OCI-LY3 (cell line): Measurements from ENCODE around the gene GRIK1.

ENCODE experiments used
- H2AFZ ChIP-seq: fragments of 200-600, 300-600 bp; shearing (Covaris generic); 2 replicates; pipeline ENCODE4 v1.6.0; 2014; ENCODE audit warnings: antibody characterized with exemption, low read depth, low read length
- H3K27ac ChIP-seq: fragments of 200-600, 300-600 bp; sonication (generic); 2 replicates; pipeline ENCODE4 v1.5.1; 2014; ENCODE audit warnings: mild to moderate bottlenecking, low read length, moderate library complexity, mixed read lengths
- H3K27me3 ChIP-seq: fragments of 200-600, 300-600 bp; sonication (generic); 2 replicates; pipeline ENCODE4 v1.6.1; 2014; ENCODE audit warnings: low read depth, low read length, mixed read lengths
- H3K36me3 ChIP-seq: fragments of 200-600, 300-600 bp; sonication (generic); replicated peaks from 2 replicates; pipeline ENCODE3; 2014; ENCODE audit warnings: low read depth, low read length, mixed read lengths
- H3K4me1 ChIP-seq: fragments of 300-600, 200-600 bp; sonication (generic); 2 replicates; pipeline ENCODE4 v1.6.1; 2014; ENCODE audit warnings: low read length, mixed read lengths
- H3K4me2 ChIP-seq: fragments of 200-600, 300-600 bp; sonication (generic); 2 replicates; pipeline ENCODE4 v1.6.1; 2014; ENCODE audit warnings: low read length, mixed read lengths
- H3K4me3 ChIP-seq: fragments of 300-600, 200-600 bp; sonication (generic); 2 replicates; pipeline ENCODE4 v1.5.1; 2014; ENCODE audit warnings: antibody characterized with exemption, mild to moderate bottlenecking, low read length, moderate library complexity
- H3K79me2 ChIP-seq: fragments of 300-600, 200-600 bp; shearing (Covaris generic); 2 replicates; pipeline ENCODE4 v1.6.1; 2014; ENCODE audit warnings: mild to moderate bottlenecking, low read length, mixed read lengths
- H3K9ac ChIP-seq: fragments of 300-600, 200-600 bp; shearing (Covaris generic); 2 replicates; pipeline ENCODE4 v1.6.0; 2014; ENCODE audit warnings: mild to moderate bottlenecking, low read length, moderate library complexity
- H3K9me3 ChIP-seq: fragments of 200-600, 300-600 bp; shearing (Covaris generic); 2 replicates; pipeline ENCODE4 v1.6.1; 2014; ENCODE audit warnings: low read length, mixed read lengths; ENCODE audit not compliant: insufficient read depth
- H4K20me1 ChIP-seq: fragments of 200-600, 300-600 bp; sonication (generic); 2 replicates; pipeline ENCODE4 v1.6.1; 2016; ENCODE audit warnings: low read length, mixed read lengths; ENCODE audit not compliant: insufficient read depth
- CTCF ChIP-seq: fragments of 200-600, 300-600 bp; sonication (generic); IDR thresholded peaks from 2 replicates; pipeline ENCODE4 v1.5.1; 2014; ENCODE audit warnings: antibody characterized with exemption, low read length, low read depth
- EZH2phosphoT487 ChIP-seq: fragments of 200-600 bp; shearing (Covaris generic); IDR thresholded peaks from 2 replicates; pipeline ENCODE4 v1.6.1; 2018; ENCODE audit warnings: antibody characterized with exemption, mixed run types, low read depth

Gene GRIK1

GRCh38 chr21:29904359-29905282 is 35.2 kb downstream of the GRIK1 start:
- TF ChIP-seq EZH2phosphoT487 = no peak
- no peak for TF ChIP-seq CTCF
- Histone ChIP-seq H3K27ac (no peak overlapping the region), H3K4me1 (no peaks in the 10 kb centered on the region), H3K4me2 (no peak overlapping the region), H3K27me3 (no peaks in the 10 kb centered on the region), H4K20me1 (no peaks in the 10 kb centered on the region), H3K9me3 (no peaks in the 10 kb centered on the region), H3K79me2 (no peaks in the 10 kb centered on the region), H2AFZ (no peak overlapping the region), H3K36me3 (no peaks in the 10 kb centered on the region), H3K4me3 (no peak overlapping the region), H3K9ac (no peak overlapping the region)

GRCh38 chr21:29896884-29897283 is 42.9 kb downstream of the GRIK1 start:
- H3K4me2 ChIP-seq = no peak overlapping the region
- no peaks in the 10 kb centered on the region for H4K20me1 ChIP-seq
- H3K9me3 ChIP-seq = no peaks in the 10 kb centered on the region
- TF ChIP-seq EZH2phosphoT487 (no peak), CTCF (no peak)
- H3K36me3 ChIP-seq = no peaks in the 10 kb centered on the region
- no peaks in the 10 kb centered on the region for H3K27me3 ChIP-seq
- no peak overlapping the region for H3K9ac ChIP-seq
- no peak overlapping the region for H3K4me3 ChIP-seq
- no peak overlapping the region for H3K27ac ChIP-seq
- H3K79me2 ChIP-seq = no peaks in the 10 kb centered on the region
- no peaks in the 10 kb centered on the region for H3K4me1 ChIP-seq
- H2AFZ ChIP-seq = no peak overlapping the region

GRCh38 chr21:29893687-29894086 is 46.1 kb downstream of the GRIK1 start:
- H3K36me3 ChIP-seq = no peaks in the 10 kb centered on the region
- H2AFZ ChIP-seq = no peak overlapping the region
- no peak overlapping the region for H3K9ac ChIP-seq
- no peaks in the 10 kb centered on the region for H4K20me1 ChIP-seq
- H3K4me2 ChIP-seq = no peak overlapping the region
- no peaks in the 10 kb centered on the region for H3K9me3 ChIP-seq
- H3K79me2 ChIP-seq = no peaks in the 10 kb centered on the region
- H3K27me3 ChIP-seq = no peaks in the 10 kb centered on the region
- no peak overlapping the region for H3K27ac ChIP-seq
- no peak overlapping the region for H3K4me3 ChIP-seq
- no peak for TF ChIP-seq EZH2phosphoT487
- no peak for TF ChIP-seq CTCF
- H3K4me1 ChIP-seq = no peaks in the 10 kb centered on the region

GRCh38 chr21:29892379-29892778 is 47.4 kb downstream of the GRIK1 start:
- Histone ChIP-seq H3K4me1 (no peaks in the 10 kb centered on the region), H3K9ac (no peak overlapping the region), H2AFZ (no peak overlapping the region), H3K4me3 (no peak overlapping the region), H3K79me2 (no peaks in the 10 kb centered on the region), H3K27me3 (no peaks in the 10 kb centered on the region), H4K20me1 (no peaks in the 10 kb centered on the region), H3K27ac (no peak overlapping the region), H3K9me3 (no peaks in the 10 kb centered on the region), H3K4me2 (no peak overlapping the region), H3K36me3 (no peaks in the 10 kb centered on the region)
- no peak for TF ChIP-seq CTCF
- no peak for TF ChIP-seq EZH2phosphoT487
